ENCODE data around the gene SAXO1.

DNA sequence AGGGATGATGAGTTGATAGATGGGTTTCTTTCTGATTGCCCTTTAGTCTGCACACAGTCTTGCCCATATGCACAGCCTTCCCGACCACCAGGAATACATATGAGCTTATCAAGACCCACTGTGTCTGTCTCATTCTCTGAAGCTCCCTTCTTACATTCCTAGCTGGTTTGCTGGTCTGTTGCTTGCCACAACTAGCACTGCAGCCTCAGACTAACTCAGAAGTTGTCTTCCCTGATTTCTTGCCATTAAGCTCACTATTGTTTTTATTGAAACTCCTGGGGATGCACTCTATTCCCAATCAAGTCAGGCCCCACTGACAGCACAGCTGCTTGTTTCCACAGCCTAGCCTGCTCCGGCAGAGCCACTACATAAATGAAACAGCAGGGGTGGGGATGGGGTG, 97.5 kb downstream of the SAXO1 start:
- TF ChIP-seq, protein P1, sequence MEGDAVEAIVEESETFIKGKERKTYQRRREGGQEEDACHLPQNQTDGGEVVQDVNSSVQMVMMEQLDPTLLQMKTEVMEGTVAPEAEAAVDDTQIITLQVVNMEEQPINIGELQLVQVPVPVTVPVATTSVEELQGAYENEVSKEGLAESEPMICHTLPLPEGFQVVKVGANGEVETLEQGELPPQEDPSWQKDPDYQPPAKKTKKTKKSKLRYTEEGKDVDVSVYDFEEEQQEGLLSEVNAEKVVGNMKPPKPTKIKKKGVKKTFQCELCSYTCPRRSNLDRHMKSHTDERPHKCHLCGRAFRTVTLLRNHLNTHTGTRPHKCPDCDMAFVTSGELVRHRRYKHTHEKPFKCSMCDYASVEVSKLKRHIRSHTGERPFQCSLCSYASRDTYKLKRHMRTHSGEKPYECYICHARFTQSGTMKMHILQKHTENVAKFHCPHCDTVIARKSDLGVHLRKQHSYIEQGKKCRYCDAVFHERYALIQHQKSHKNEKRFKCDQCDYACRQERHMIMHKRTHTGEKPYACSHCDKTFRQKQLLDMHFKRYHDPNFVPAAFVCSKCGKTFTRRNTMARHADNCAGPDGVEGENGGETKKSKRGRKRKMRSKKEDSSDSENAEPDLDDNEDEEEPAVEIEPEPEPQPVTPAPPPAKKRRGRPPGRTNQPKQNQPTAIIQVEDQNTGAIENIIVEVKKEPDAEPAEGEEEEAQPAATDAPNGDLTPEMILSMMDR (conservative IDR thresholded peaks at IDR 0.05; ENCODE audit: low read depth in 2 of 2) = no peak
- no peak for TF ChIP-seq EZH2phosphoT487 (IDR thresholded peaks at IDR 0.05; ENCODE audit: unreplicated experiment)

Data from GM23338 (cell line).